ENCODE measurements around the gene ELF2. TPM values are rescaled to one million over a fixed set of nuclear protein-coding genes. Genes with fewer than 3 reads are reported as not detected.

Gene ELF2
- total RNA-seq, 1 experiment from 2014 or later, result 21.9 TPM

- DNase-seq (ENCODE audit: low read depth, low spot score) (no peak), ATAC-seq (no peak)
- in situ Hi-C loops (cut with HindIII; ENCODE audit: low pct_unique_long_range_greater_than_20kb, low sequenced_read_pairs), result no loop called here
- peaks cover 2% of the 10 kb centered on the region for H3K36me3 ChIP-seq (ENCODE audit: control insufficient read depth, insufficient read depth, low read length)
- H3K27me3 ChIP-seq (ENCODE audit: control insufficient read depth, insufficient read depth, low read length), result no peaks in the 10 kb centered on the region
- CTCF ChIA-PET, result no interaction called here
- intact Hi-C loops (cut with micrococcal nuclease; ENCODE audit: unreplicated experiment), result no loop called here
- peak overlapping the region; percentile 90 for H3K27ac ChIP-seq (ENCODE audit: low read length)
- BruUV-seq (replicated peaks), result no TSS peak
- peaks cover 19% of the 10 kb centered on the region for H3K4me1 ChIP-seq (ENCODE audit: control insufficient read depth, insufficient read depth, low read length)
- POLR2A ChIA-PET, result no interaction called here
- H3K9me3 ChIP-seq (ENCODE audit: control insufficient read depth, insufficient read depth, low read depth, low read length), result no peaks in the 10 kb centered on the region
- H3K4me3 ChIP-seq (ENCODE audit: low read depth in 2 of 2, low read length in 2 of 2), result peak overlapping the region; percentile 83 to 95; a peak in 3 of 4 replicates
- TF ChIP-seq REST (IDR thresholded peaks at IDR 0.05; ENCODE audit: insufficient read depth in 1 of 2, low read depth in 2 of 2, low read length in 1 of 2), result no peak
- TF ChIP-seq CTCF (IDR thresholded peaks at IDR 0.05), result no peak; the same call in 1 of the 2 replicates
- TF ChIP-seq TCF7L2 (IDR thresholded peaks at IDR 0.05; ENCODE audit: low read depth, low read length), result no peak
- no peak for TF ChIP-seq POLR2AphosphoS5 (IDR thresholded peaks at IDR 0.05; ENCODE audit: low read depth, low read length)
- no peak for TF ChIP-seq SIN3A (IDR thresholded peaks at IDR 0.05; ENCODE audit: borderline replicate concordance, insufficient read depth, low read depth, low read length)
These were observed 91.9 kb downstream of the ELF2 start for GRCh38 chr4:139085141-139085540.

- Histone ChIP-seq H3K4me3 (ENCODE audit: low read depth in 2 of 2, low read length in 2 of 2) (peak overlapping the region; percentile 83 to 95), H3K27ac (ENCODE audit: low read length) (peak overlapping the region; percentile 90), H3K27me3 (ENCODE audit: control insufficient read depth, insufficient read depth, low read length) (no peaks in the 10 kb centered on the region), H3K9me3 (ENCODE audit: control insufficient read depth, insufficient read depth, low read depth, low read length) (no peaks in the 10 kb centered on the region), H3K4me1 (ENCODE audit: control insufficient read depth, insufficient read depth, low read length) (peaks cover 19% of the 10 kb centered on the region), H3K36me3 (ENCODE audit: control insufficient read depth, insufficient read depth, low read length) (peaks cover 2% of the 10 kb centered on the region)
- CTCF ChIA-PET, result no interaction called here
- ATAC-seq, result no peak
- BruUV-seq (replicated peaks), result no TSS peak
- intact Hi-C loops (cut with micrococcal nuclease; ENCODE audit: unreplicated experiment) (no loop called here), in situ Hi-C loops (cut with HindIII; ENCODE audit: low pct_unique_long_range_greater_than_20kb, low sequenced_read_pairs) (no loop called here)
- no peak for TF ChIP-seq CTCF (IDR thresholded peaks at IDR 0.05)
- POLR2A ChIA-PET, result no interaction called here
- DNase-seq (ENCODE audit: low read depth, low spot score), result no peak
These were observed 92.3 kb downstream of the ELF2 start for GRCh38 chr4:139084804-139085093.

Measured in Panc1 (cell line).